GM12892 (cell line): Measurements from ENCODE around the gene SLC17A3.

Experiments used
- POLR2AphosphoS5 ChIP-seq: IDR thresholded peaks from 2 replicates; pipeline ENCODE4 v1.6.1; 2011; ENCODE audit warnings: low read depth, low read length, control low read depth
- TAF1 ChIP-seq: IDR thresholded peaks from 2 replicates; pipeline ENCODE4 v1.6.1; 2011; ENCODE audit warnings: low read depth, mild to moderate bottlenecking, control low read depth, low read length, borderline replicate concordance

DNA sequence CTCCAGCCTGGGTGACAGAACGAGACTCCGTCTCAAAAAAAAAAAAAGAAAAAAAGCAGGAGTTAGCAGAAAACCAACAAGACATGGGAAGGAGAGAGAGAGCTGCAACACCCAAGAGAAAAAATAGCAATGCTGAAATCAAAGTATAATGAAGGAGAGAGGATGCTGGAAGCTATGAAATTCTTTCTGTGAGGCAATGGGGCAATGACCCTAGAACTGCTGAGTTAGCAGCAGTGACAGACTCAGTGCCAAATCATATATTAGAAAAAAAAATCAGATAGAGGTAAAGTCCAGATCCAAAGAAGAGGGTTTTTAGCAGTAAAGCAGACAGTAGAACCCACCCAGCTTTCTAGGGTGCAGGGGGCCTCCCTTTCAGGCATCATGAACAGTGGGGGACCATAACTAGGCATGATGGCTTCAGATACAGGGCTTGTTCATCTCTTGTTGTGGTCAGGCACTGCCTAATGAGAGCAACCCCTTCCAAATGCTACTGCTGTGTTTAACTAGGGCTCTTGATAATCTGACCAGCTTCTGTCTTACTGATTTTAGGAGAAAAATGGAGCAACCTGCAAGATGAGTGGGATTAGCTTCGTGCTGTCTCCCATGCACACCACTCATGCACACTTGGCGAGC is 29.5 kb upstream of the SLC17A3 start:
- TF ChIP-seq POLR2AphosphoS5 (no peak), TAF1 (no peak)
